ENCODE measurements around the gene LTC4S.
A peak's percentile ranks its signal among the peaks of the same experiment; 100 is the strongest.
"Not testable (repeated sequence)": the region's sequence is repeated elsewhere in the genome, so short reads cannot be mapped to it uniquely, and the experiment has no call there.

LTC4S gene

GRCh38 chr5:179793468-179794139 is at the start of gene LTC4S:
LTC4S (plus strand) TSS chr5:179793986; CDS start chr5:179794081, 95 bp downstream.
- DNase-seq: no peak

GRCh38 chr5:179744106-179744505 is 49.7 kb upstream of the LTC4S start:
- not testable (repeated sequence) for DNase-seq

GRCh38 chr5:179746872-179747271 is 46.9 kb upstream of the LTC4S start:
- no peak for DNase-seq

- no peak for DNase-seq
Measured at GRCh38 chr5:179747811-179748210, 46.0 kb upstream of the LTC4S start.

- DNase-seq: no peak
Measured at GRCh38 chr5:179749857-179750508, 43.8 kb upstream of the LTC4S start.

GRCh38 chr5:179753971-179754370 is 39.8 kb upstream of the LTC4S start:
- no peak for DNase-seq

- no peak for DNase-seq
Measured at GRCh38 chr5:179755022-179755421, 38.8 kb upstream of the LTC4S start.

GRCh38 chr5:179758955-179759354 is 34.8 kb upstream of the LTC4S start:
- DNase-seq: no peak

- no peak for DNase-seq
Measured at GRCh38 chr5:179759581-179760551, 33.9 kb upstream of the LTC4S start.

- DNase-seq: no peak
Measured at GRCh38 chr5:179762079-179762780, 31.6 kb upstream of the LTC4S start.

GRCh38 chr5:179762781-179763176 is 31.0 kb upstream of the LTC4S start:
- DNase-seq: no peak

GRCh38 chr5:179763215-179763945 is 30.4 kb upstream of the LTC4S start:
- peak in 1 of 2 experiments; percentile 29 for DNase-seq

- DNase-seq: no peak
Measured at GRCh38 chr5:179764056-179764455, 29.7 kb upstream of the LTC4S start.

- no peak for DNase-seq
Measured at GRCh38 chr5:179765400-179765799, 28.4 kb upstream of the LTC4S start.

GRCh38 chr5:179766021-179766725 is 27.6 kb upstream of the LTC4S start:
- no peak for DNase-seq

GRCh38 chr5:179766726-179767455 is 26.9 kb upstream of the LTC4S start:
- no peak for DNase-seq

- no peak for DNase-seq
Measured at GRCh38 chr5:179767496-179768100, 26.2 kb upstream of the LTC4S start.

- DNase-seq: no peak
Measured at GRCh38 chr5:179768326-179769085, 25.3 kb upstream of the LTC4S start.

GRCh38 chr5:179769271-179769670 is 24.5 kb upstream of the LTC4S start:
- DNase-seq: no peak
